Measurements from ENCODE around the gene TNNT3. TPM values are rescaled to one million over a fixed set of nuclear protein-coding genes. Genes with fewer than 3 reads are reported as not detected.
"Not testable (repeated sequence)": the region's sequence is repeated elsewhere in the genome, so short reads cannot be mapped to it uniquely, and the experiment has no call there.

Gene TNNT3
- total RNA-seq, 1 donor from 2014 or later: not detected

DNA sequence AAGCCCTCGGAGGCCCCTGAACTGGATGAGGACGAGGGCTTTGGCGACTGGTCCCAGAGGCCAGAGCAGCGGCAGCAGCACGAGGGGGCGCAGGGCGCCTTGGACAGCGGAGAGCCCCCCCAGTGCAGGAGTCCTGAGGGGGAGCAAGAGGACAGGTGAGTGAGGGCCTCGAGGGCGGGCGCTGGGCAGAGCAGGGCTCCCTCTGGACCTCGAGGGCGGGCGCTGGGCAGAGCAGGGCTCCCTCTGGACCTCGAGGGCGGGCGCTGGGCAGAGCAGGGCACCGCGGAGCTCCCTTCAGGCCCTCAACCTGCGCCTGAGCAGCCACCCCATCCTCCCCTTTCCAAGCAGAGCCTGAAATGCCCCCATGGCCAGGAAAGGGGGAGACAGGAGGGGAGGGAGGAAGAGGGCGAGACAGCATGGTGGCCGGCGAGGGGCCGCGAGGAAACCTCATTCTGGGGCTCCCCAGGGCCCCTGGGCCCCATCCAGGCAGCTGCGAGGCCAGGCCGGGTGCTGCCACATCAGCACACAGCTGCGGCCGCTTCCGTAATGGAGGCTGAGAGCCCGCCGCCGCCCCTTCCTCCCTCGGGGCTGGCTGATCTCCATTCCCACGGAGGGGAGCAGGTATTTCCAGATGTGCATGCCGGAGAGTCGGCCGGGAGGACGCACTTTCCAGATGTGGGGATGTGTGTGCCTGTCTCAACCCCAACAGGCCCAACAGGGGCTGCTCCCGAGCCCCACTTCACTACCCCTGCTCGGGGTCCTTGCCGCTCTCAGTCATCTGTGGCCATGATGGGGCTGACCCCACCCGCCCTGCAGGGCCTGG, 37.9 kb upstream of the TNNT3 start:
- TF ChIP-seq, protein P1, sequence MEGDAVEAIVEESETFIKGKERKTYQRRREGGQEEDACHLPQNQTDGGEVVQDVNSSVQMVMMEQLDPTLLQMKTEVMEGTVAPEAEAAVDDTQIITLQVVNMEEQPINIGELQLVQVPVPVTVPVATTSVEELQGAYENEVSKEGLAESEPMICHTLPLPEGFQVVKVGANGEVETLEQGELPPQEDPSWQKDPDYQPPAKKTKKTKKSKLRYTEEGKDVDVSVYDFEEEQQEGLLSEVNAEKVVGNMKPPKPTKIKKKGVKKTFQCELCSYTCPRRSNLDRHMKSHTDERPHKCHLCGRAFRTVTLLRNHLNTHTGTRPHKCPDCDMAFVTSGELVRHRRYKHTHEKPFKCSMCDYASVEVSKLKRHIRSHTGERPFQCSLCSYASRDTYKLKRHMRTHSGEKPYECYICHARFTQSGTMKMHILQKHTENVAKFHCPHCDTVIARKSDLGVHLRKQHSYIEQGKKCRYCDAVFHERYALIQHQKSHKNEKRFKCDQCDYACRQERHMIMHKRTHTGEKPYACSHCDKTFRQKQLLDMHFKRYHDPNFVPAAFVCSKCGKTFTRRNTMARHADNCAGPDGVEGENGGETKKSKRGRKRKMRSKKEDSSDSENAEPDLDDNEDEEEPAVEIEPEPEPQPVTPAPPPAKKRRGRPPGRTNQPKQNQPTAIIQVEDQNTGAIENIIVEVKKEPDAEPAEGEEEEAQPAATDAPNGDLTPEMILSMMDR (IDR thresholded peaks at IDR 0.05; ENCODE audit: insufficient read depth, low read length, poor library complexity, severe bottlenecking): no peak
- Histone ChIP-seq H3K27me3 (ENCODE audit: control insufficient read depth, insufficient read depth, low read length) (peaks cover 6% of the 10 kb centered on the region), H3K36me3 (ENCODE audit: control insufficient read depth, insufficient read depth, low read length) (no peaks in the 10 kb centered on the region), H3K4me3 (ENCODE audit: low read depth, low read length) (no peak overlapping the region)
- DNase-seq (ENCODE audit: low read depth): no peak

DNA sequence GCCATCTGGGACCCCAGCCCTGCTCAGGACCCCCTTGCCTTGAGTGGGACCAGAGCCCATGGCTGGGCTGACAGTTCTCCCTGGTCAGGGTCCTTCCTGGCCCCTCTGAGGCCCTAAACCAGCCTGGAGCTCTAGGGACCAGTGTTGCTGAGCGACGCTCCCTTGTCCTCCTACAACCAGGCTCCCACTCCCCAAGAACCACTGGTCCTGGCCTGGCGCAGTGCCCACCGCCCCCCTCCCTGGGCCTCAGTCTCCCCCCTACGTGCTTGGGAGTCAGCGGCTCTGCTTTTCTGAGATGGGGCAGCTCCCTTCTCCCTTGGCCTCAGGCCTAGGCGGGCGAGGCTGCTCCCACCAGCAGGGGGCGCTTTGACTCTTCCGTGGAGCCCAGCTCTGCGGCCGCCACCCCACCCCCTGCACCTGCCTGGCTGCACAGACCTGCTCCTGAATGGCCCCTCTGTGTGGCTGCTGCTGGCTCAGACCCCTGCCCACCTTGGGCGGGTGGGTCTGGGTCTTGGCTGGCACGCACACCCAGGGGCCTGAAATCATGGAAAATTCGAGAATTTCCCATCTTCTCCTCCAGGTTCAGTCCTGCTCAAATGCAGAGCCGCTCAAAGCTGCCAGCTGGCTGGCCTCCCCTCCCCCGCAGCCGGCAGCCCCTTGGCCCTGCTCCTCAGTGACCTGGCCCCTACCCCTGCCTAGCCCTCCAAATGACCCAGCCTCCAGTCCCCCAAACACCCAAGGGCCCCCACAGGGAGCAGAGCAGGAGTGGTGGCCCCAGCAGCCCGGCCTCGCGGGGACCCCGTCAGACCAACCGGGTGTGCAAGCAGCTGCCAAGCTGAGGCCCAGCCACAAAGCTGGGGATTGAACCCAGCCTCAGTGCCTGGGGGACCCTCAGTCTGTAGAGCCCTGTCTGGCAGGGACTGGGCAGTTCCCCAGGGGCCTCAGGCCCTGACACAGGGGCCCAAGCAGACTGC, 37.0 kb upstream of the TNNT3 start:
- Histone ChIP-seq H3K27me3 (ENCODE audit: control insufficient read depth, insufficient read depth, low read length) (peaks cover 7% of the 10 kb centered on the region), H3K4me3 (ENCODE audit: low read depth, low read length) (no peak overlapping the region), H3K36me3 (ENCODE audit: control insufficient read depth, insufficient read depth, low read length) (no peaks in the 10 kb centered on the region)
- TF ChIP-seq, protein P1 (IDR thresholded peaks at IDR 0.05; ENCODE audit: insufficient read depth, low read length, poor library complexity, severe bottlenecking): peak; percentile 94
- DNase-seq (ENCODE audit: low read depth): no peak

DNA sequence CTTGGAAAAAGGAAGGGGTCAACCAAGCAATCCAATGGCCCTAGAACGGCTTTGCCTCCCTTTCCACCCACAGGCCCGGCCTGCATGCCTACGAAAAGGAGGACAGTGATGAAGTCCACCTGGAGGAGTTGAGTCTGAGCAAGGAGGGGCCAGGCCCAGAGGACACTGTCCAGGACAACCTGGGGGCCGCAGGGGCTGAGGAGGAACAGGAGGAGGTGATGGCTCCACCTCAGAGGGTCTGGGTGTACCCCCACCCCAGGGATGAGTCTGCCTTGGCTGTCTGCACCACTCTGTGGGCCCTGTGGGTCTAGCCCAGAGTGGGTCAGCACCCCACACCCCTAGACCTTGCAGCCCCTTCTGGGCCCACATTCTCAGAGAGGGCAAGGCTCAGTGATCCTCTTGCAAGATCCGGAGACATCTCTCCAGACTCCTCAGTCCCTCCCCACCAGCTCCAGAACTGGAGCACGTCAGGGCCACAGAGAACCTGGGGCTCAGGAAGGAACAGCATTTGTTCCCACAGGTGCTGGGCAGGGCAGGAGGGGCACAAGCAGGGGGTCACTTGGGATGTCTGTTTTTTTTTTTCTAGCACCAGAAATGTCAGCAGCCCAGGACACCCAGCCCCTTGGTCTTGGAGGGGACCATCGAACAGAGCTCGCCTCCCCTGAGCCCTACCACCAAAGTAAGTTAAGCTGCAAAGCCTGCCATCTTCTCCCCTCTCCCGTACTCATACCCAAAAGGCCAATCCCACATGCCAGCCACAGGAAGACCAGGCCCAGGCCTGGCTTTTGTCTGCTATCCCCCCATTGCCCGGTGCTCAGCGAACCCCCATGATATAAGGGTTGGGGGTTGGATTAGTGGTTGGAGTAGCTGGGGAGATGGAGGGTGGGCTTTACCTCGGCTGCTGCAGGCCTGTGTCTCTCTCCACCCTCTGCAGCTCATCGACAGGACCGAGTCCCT, 35.9 kb upstream of the TNNT3 start:
- Histone ChIP-seq H3K27me3 (ENCODE audit: control insufficient read depth, insufficient read depth, low read length) (peaks cover 8% of the 10 kb centered on the region), H3K4me3 (ENCODE audit: low read depth, low read length) (no peak overlapping the region), H3K36me3 (ENCODE audit: control insufficient read depth, insufficient read depth, low read length) (no peaks in the 10 kb centered on the region)
- TF ChIP-seq, protein P1 (IDR thresholded peaks at IDR 0.05; ENCODE audit: insufficient read depth, low read length, poor library complexity, severe bottlenecking): no peak
- no peak for DNase-seq (ENCODE audit: low read depth)

DNA sequence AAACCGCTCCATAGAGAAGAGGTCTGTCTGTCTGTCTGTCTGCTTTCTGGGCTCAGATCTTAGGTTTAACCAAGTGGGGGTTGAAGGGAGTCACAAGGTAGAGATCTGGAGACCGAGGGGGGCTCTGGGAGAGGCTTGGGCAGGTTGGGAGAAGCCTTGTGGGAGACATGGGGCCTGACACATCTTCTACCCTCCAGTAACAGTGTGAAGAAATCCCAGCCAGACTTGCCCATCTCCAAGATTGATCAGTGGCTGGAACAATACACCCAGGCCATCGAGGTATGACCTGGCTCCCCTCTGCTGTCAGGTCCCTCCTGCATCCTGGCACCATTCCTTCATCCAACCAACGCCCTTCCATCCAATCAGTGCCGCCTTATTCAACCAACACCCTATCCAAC, 35.2 kb upstream of the TNNT3 start:
- Histone ChIP-seq H3K27me3 (ENCODE audit: control insufficient read depth, insufficient read depth, low read length) (peaks cover 14% of the 10 kb centered on the region), H3K36me3 (ENCODE audit: control insufficient read depth, insufficient read depth, low read length) (no peaks in the 10 kb centered on the region), H3K4me3 (ENCODE audit: low read depth, low read length) (no peak overlapping the region)
- DNase-seq (ENCODE audit: low read depth): no peak
- TF ChIP-seq, protein P1 (IDR thresholded peaks at IDR 0.05; ENCODE audit: insufficient read depth, low read length, poor library complexity, severe bottlenecking): no peak

DNA sequence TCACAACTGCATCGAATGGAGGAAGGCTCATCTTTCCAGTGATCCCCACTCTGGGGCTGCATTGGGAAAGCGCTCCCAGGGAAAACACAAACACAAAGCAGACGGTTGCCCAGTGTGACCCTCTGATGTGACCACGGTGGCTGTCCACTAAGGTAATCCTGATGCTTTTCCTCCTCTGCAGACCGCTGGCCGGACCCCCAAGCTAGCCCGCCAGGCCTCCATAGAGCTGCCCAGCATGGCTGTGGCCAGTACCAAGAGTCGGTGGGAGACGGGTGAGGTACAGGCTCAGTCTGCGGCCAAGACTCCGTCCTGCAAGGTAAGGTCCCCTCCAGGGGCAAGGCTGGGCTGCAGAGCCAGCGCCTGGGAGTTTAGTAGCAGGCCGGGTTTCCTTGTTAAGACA, 33.0 kb upstream of the TNNT3 start:
- H3K36me3 ChIP-seq (ENCODE audit: control insufficient read depth, insufficient read depth, low read length); DNase-seq (ENCODE audit: low read depth); H3K4me3 ChIP-seq (ENCODE audit: low read depth, low read length): not testable (repeated sequence)
- peaks cover 20% of the 10 kb centered on the region for H3K27me3 ChIP-seq (ENCODE audit: control insufficient read depth, insufficient read depth, low read length)
